Measurements from ENCODE around the gene PDE7B.
A peak's percentile ranks its signal among the peaks of the same experiment; 100 is the strongest.

PDE7B gene

DNA sequence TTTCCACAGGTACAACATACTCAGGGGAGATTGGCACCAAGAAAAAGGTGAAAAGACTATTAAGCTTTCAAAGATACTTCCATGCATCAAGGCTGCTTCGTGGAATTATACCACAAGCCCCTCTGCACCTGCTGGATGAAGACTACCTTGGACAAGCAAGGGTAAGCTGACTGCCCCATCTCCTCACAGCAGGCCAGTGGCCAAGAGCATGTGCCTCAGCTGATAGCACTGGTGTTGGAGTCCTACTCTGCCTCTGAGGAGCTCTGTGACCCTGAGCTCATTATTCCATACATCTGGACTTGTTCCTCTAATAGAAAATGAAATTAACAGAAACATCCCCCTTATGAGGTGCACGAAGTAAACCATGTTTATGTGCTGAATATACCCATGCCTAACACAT is 295.8 kb downstream of the PDE7B start:
- no peak for DNase-seq (ENCODE audit: low read depth, low spot score)

DNA sequence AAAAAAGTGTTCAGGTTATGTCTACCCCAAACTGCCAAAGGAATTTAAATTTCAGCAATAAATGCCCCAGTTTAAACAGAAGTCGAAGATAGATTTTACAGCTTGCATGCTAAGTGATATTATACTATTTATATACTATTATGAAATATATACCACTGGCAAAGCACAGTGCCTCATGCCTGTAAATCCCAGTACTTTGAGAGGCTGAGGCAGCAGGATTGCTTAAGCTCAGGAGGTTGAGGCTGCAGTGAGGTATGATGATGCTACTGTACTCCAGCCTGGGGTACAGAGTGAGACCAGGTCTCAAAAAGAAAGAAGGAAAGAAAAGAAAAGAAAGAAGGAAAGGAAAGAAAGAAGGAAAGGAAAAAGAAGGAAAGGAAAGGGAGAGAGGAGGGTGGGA is 296.6 kb downstream of the PDE7B start:
- DNase-seq (ENCODE audit: low read depth, low spot score), result no peak

GRCh38 chr6:136148523-136148922 is 297.0 kb downstream of the PDE7B start:
- no peak for DNase-seq (ENCODE audit: low read depth, low spot score)

DNA sequence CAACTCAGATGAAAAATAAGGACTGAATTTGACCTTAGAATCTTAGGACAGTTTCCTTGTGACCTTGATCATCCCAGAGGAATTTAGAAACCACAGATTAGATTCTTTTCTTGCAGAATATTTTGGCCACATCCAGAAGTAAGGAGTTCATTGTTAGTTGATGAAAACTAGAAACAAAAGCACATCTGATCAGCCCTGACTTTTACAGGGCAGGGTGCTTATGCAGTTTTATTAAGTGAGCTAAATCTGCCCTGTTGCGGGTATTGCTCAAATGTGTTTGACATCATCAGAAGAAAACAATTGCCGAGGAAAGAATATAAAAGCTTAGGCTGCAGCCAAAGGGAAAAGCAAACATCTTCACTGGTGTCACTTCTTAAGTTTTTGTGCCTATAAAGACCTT is 297.8 kb downstream of the PDE7B start:
- DNase-seq (ENCODE audit: low read depth, low spot score), result no peak

- DNase-seq (ENCODE audit: low read depth, low spot score), result no peak
Measured at GRCh38 chr6:136150961-136151360, 299.5 kb downstream of the PDE7B start.

DNA sequence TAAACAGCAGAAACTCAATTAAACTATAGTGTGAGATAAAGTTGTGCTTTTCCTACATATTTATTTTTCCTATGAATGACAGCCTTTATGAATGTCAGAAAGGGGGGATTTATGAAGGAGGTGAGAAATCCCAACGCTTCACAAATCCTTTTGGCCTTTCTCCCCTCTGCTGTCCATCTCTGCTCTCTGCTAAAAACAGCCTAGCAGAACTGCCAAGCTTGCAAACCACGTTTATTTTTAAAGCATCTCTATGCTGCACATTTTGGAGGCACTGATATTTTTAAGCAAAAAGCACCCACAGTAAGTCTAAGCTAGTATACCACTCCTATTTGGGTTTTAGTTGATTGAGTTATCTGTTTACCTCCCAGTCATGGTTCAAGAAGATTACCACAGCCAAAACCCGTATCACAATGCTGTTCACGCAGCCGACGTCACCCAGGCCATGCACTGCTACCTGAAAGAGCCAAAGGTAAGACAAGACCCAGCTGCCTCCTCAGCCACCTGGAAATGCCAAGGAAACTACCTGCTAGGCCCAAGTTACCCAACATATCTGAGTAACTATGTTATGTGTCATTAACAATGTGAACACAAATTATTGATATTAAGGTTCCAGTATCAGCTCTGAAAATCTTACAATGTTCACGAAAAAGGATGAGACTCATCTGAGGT is 302.3 kb downstream of the PDE7B start:
- DNase-seq (ENCODE audit: low read depth, low spot score), result no peak

DNA sequence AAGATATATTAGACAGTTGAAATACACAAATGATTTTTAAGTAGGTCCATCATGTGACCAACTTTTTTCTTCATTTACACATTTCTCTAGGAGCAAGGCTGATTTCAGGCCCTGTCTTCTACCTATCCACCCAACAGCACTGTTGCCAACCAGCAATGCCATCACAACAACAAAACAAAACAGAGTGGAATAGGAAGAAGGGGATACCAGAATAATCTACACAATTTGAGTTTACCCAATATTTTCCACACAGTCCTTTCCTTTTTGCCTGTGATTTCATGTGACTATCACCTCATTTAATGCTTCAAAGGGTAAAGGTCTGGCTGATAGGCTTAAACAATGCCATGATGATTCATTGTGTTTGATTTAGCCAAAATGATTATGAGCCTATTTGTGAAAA is 303.7 kb downstream of the PDE7B start:
- DNase-seq (ENCODE audit: low read depth, low spot score), result no peak

DNA sequence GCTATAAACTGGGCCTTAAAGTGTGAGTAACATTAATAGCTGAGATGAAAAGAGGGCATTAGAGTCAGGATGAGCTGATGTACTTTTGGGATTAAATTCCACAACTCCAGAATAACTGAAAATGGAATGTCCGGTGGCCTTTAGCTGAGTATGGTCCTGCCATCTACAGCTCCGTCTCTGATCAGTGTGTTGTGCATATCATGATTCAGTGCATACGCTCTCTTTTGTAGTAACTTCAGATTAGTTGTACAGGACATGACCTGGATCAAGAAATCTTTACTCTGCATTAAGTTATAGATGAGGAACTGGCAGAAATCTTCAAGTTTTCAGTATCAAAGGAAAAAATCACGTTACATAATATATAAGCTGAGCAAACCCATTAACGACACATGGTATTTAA is 306.2 kb downstream of the PDE7B start:
- DNase-seq (ENCODE audit: low read depth, low spot score), result no peak

- no peak for DNase-seq (ENCODE audit: low read depth, low spot score)
Measured at GRCh38 chr6:136158387-136158821, 306.9 kb downstream of the PDE7B start.

DNA sequence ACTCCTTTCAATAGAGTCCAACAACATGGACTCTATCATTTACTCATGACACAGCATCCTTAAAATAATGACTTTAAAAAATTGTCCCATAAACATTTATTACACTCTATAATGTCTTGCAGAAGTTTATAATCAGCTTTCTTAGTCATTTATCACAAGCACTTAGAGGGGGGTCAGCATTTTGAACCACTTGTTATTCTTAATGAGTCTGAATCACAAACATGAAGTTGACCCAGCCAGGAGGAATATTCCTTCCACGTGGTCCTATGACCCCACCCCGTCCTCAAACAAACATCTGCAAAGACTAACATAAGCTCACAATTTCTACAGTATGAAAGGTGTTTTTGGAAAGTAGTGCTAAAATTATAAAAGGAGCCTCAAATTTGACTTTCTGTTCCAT is 307.5 kb downstream of the PDE7B start:
- DNase-seq (ENCODE audit: low read depth, low spot score), result no peak

GRCh38 chr6:136160250-136160649 is 308.7 kb downstream of the PDE7B start:
- no peak for DNase-seq (ENCODE audit: low read depth, low spot score)

DNA sequence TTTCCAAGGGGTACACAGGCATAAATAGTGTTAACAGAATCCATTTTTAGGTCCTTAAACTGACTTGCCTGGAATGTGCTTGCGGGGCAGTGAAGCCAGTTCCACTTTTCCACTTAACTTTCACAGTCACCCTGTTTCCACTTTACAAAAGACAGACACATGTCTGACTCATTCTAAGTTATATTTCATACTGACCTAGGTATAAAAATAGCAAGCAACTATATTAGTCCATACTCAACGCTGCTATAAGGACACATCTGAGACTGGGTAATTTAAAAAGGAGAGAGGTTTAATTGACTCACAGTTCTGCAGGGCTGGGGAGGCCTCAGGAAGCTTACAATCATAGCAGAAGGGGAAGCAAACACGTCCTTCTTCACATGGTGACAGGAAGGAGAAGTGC is 310.4 kb downstream of the PDE7B start:
- no peak for DNase-seq (ENCODE audit: low read depth, low spot score)

- no peak for DNase-seq (ENCODE audit: low read depth, low spot score)
Measured at GRCh38 chr6:136163260-136163659, 311.8 kb downstream of the PDE7B start.

- no peak for DNase-seq (ENCODE audit: low read depth, low spot score)
Measured at GRCh38 chr6:136166815-136167214, 315.3 kb downstream of the PDE7B start.

DNA sequence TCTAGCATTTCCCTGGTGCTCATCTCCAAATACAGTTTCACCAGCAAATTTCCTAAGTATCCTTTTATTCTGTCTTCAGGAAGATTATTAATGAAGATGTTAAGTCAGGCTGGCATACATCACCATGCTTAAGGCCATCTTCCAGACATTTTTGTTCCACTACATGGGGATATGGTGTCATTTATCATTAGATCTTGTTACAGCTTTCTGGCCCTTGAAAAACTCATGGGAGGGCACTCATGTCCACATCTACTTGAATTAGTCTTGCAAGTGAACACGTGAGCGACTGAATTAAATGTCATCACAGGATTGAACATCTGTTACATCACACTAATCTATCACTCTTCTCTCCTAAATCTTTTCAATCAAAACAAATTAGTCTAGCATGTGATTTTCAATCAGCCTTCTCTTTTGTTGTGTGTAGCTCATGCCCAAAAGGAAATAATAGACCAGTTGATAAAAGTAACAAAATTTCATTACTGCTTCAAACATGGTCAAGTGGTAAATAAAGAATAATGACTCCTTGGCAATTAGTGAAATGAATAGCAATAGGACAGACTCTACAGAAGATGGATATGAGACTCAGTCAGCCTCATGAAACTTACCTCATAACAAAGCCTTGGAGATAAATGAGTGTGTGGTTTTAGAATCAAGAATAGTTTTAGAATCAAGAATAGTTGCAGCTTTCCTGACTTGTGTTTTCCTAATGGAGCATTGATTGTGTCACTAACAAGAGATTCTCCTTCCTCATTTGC is 318.1 kb downstream of the PDE7B start:
- DNase-seq (ENCODE audit: low read depth, low spot score), result no peak

GRCh38 chr6:136171231-136171630 is 319.7 kb downstream of the PDE7B start:
- no peak for DNase-seq (ENCODE audit: low read depth, low spot score)

- peak; percentile 30 for DNase-seq (ENCODE audit: low read depth, low spot score)
Measured at GRCh38 chr6:136173519-136174507, 322.3 kb downstream of the PDE7B start.

DNA sequence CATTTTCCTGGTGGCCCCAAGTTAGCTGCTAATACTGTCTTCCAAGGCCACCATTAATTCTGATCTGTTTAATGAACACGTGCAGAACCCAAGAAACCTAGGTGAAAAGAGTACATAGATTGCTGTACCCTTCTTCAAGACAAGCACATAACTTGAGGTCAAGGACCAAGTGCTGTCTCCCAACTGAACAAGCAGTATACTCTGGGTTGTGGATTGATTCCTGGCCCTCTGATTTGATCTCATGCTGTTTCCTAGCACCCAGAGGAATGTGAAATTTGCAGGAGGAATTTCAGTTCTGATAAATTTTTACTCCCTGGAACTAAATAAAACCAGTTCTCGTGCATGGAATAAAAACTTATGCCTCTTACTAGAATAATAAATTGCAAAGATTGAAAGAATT is 323.0 kb downstream of the PDE7B start:
- DNase-seq (ENCODE audit: low read depth, low spot score), result no peak

GRCh38 chr6:136175873-136176272 is 324.4 kb downstream of the PDE7B start:
- no peak for DNase-seq (ENCODE audit: low read depth, low spot score)

DNA sequence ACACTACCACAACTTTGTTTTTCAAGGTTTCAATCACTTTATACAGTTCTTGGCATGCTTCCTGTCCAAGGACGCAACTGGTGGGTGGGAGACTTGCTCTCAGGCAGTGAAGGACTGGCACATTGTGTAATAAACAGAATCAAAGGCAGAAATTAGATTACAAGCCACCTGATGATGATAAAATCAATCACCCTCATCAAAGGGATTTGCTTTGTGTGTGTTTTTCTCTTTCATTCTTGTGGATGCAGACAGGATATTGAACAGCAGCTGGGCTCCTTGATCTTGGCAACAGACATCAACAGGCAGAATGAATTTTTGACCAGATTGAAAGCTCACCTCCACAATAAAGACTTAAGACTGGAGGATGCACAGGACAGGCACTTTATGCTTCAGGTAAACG is 327.2 kb downstream of the PDE7B start:
- no peak for DNase-seq (ENCODE audit: low read depth, low spot score)

GRCh38 chr6:136180704-136181511 is 329.4 kb downstream of the PDE7B start:
- no peak for DNase-seq (ENCODE audit: low read depth, low spot score)

DNA sequence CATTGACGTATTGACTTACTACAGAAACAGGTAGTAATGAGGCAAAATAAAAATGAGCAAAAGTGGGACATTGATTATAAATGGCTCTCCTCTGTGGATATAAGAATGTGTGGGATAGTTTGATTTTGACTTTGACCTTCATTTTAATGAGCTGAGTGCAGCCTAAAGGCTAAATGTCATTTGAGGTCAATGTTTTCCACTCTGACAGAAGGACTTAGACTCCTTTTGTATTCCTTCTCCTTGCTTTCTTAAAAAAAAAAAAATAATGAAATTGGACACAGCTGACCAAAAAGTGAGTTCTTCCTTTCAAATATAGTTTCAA is 330.0 kb downstream of the PDE7B start:
- DNase-seq (ENCODE audit: low read depth, low spot score), result no peak

Measured in ELF-1 (cell line).